K562 (cell line): ENCODE results near the gene NEUROG1. TPM values are rescaled to one million over a fixed set of nuclear protein-coding genes. Genes with fewer than 3 reads are reported as not detected.

Experiments
- ADNP ChIP-seq: fragments of 200-800 bp; sonication (Bioruptor generic); IDR thresholded peaks from 2 replicates; pipeline ENCODE4 v1.6.1; 2016; ENCODE audit warnings: missing genetic modification characterization, missing compliant biosample characterization
- GABPB1 ChIP-seq: sonication (generic); formaldehyde crosslinking; IDR thresholded peaks from 2 replicates; pipeline ENCODE4 v1.8.0; 2022; ENCODE audit warnings: mild to moderate bottlenecking, missing genetic modification reagents
- MTA3 ChIP-seq: fragments of 450-650 bp; formaldehyde crosslinking; IDR thresholded peaks from 2 replicates; pipeline ENCODE4 v1.6.1; 2017; ENCODE audit warnings: mild to moderate bottlenecking, borderline replicate concordance
- MYC ChIP-seq, 2 experiments: fragments of 250-450 bp in 1 of 2; sonication (Bioruptor Pico) in 1 of 2; IDR thresholded peaks; 2 replicates each; pipeline versions ENCODE4 v1.5.1 to v1.6.1; 2012 to 2021; ENCODE audit warnings: low read depth in 2 of 2, borderline replicate concordance in 1 of 2, improper control_type of control experiment in 1 of 2, low read length in 1 of 2, mild to moderate bottlenecking in 1 of 2, moderate library complexity in 1 of 2
- NONO ChIP-seq, 2 experiments: fragments of 200-400 bp in 1 of 2; fragments of 450-650 bp in 1 of 2; formaldehyde crosslinking in 1 of 2; IDR thresholded peaks; 2 replicates each; pipeline ENCODE4 v1.6.1; 2017; ENCODE audit warnings: low read depth in 2 of 2, mild to moderate bottlenecking in 2 of 2, moderate library complexity in 2 of 2, low read length in 1 of 2
- NRF1 ChIP-seq, 2 experiments: fragments of 450-650 bp; IDR thresholded peaks in 1 of 2; conservative IDR thresholded peaks in 1 of 2; 2 replicates each; pipeline ENCODE4 v1.6.1; 2014; ENCODE audit warnings: mild to moderate bottlenecking in 2 of 2
- REST ChIP-seq, 2 experiments: fragments of 450-650 bp; formaldehyde crosslinking in 1 of 2; IDR thresholded peaks; 2 replicates each; pipeline versions ENCODE4 v1.4.0 to v1.6.1; 2014 to 2020; ENCODE audit warnings: mild to moderate bottlenecking in 2 of 2, borderline replicate concordance in 1 of 2, low read depth in 1 of 2
- RHOXF2B ChIP-seq: fragments of 250-450 bp; sonication (Bioruptor Pico); conservative IDR thresholded peaks from 2 replicates; pipeline ENCODE4 v1.5.1; 2021
- TAF1 ChIP-seq: IDR thresholded peaks from 2 replicates; pipeline ENCODE4 v1.6.1; 2011; ENCODE audit warnings: mild to moderate bottlenecking, low read length, moderate library complexity; ENCODE audit not compliant: insufficient read depth, control insufficient read depth, severe bottlenecking; ENCODE audit errors: extremely low read depth
- TCF15 ChIP-seq: fragments of 250-450 bp; sonication (Bioruptor Pico); IDR thresholded peaks from 2 replicates; pipeline ENCODE4 v1.8.0; 2022; ENCODE audit warnings: moderate library complexity, mild to moderate bottlenecking, inconsistent platforms
- ZBTB11 ChIP-seq, 3 experiments: fragments of 200-800 bp in 1 of 3; fragments of 250-450 bp in 1 of 3; fragments of 450-650 bp in 1 of 3; sonication (Bioruptor Pico) in 1 of 3; sonication (Bioruptor generic) in 1 of 3; formaldehyde crosslinking in 1 of 3; IDR thresholded peaks; 2 replicates each; pipeline versions ENCODE4 v1.6.1 to v1.8.0; 2016 to 2022; ENCODE audit warnings: mild to moderate bottlenecking in 2 of 3, missing genetic modification characterization in 2 of 3, missing compliant biosample characterization in 1 of 3, moderate library complexity in 1 of 3
- polyA plus RNA-seq, 8 experiments: library from polyadenylated mRNA; depleted of rRNA in 4 of 8; stranded (reverse) in 5 of 8; unstranded in 3 of 8; fragments of >200 nt; fragmentation: Nextera tagmentation in 2 of 8; fragmentation: Illumina TruSeq in 1 of 8; extraction: Ambion mirVana in 2 of 8; extraction: Trizol in 1 of 8; gene quantifications; 2 replicates each; pipeline versions ENCODE4 v1.2.1 to v1.2.3, GENCODE V29; 2011 to 2014; ENCODE audit warnings: inconsistent platforms in 1 of 8, missing spikeins in 1 of 8
- total RNA-seq, 7 experiments: library from RNA; depleted of rRNA in 6 of 7; stranded (reverse); fragments of >200 nt in 6 of 7; fragmentation: Illumina TruSeq in 2 of 7; extraction: Trizol in 2 of 7; gene quantifications; 2 replicates each; pipeline versions ENCODE4 v1.2.1 to v1.2.3, GENCODE V29; 2011 to 2021; ENCODE audit warnings: low replicate concordance in 1 of 7

NEUROG1 gene
- total and polyA plus RNA-seq, 9 of the 15 experiments (the other 6 are each of a cell fraction or from before 2014, with no cell fraction given): not detected

- no peak for TF ChIP-seq ZBTB11 (CRISPR knock-in tag; IDR thresholded peaks at IDR 0.05)
- peak in 1 of 2 experiments; percentile 41; a peak in 1 of 4 replicates for TF ChIP-seq NRF1 (conservative IDR thresholded peaks at IDR 0.05 in 1 of 2, IDR thresholded peaks at IDR 0.05 in 1 of 2)
- no peak for TF ChIP-seq RHOXF2B (CRISPR knock-in tag)
- TF ChIP-seq NONO (IDR thresholded peaks at IDR 0.05; ENCODE audit: low read depth in 2 of 2, low read length in 1 of 2): no peak
- TF ChIP-seq TCF15: no peak
- 0 out of 2 replicates have a peak, but pooled peaks have one; percentile 41 for TF ChIP-seq GABPB1 (CRISPR knock-in tag)
- TF ChIP-seq MYC (IDR thresholded peaks at IDR 0.05; ENCODE audit: low read depth, low read length): 0 out of 2 replicates have a peak, but pooled peaks have one; percentile 28
- TF ChIP-seq MYC (CRISPR knock-in tag; IDR thresholded peaks at IDR 0.05; ENCODE audit: borderline replicate concordance, low read depth): no peak
- TF ChIP-seq MTA3: no peak
- no peak for TF ChIP-seq ADNP (tag)
- peak; percentile 50; the same call in 1 of the 2 replicates for TF ChIP-seq REST (IDR thresholded peaks at IDR 0.05; ENCODE audit: borderline replicate concordance)
- no peak for TF ChIP-seq REST (CRISPR knock-in tag; IDR thresholded peaks at IDR 0.05; ENCODE audit: low read depth)
- no peak for TF ChIP-seq TAF1
Observed at GRCh38 chr5:135565725-135566421, 30.1 kb upstream of the NEUROG1 start (continued).
